GM18505 (cell line): Measurements from ENCODE around the gene HMCN1.

Experiments used
- ATAC-seq: cut with Tn5 transposase; IDR thresholded peaks from one replicate; pipeline ENCODE4 v1.9.1; 2021; ENCODE audit not compliant: unreplicated experiment
- POLR2A ChIP-seq: IDR thresholded peaks from 4 replicates; pipeline ENCODE4 v1.6.1; 2011; ENCODE audit warnings: borderline replicate concordance; ENCODE audit not compliant: insufficient read depth, insufficient read length; ENCODE audit errors: extremely low read depth

The HMCN1 gene

DNA sequence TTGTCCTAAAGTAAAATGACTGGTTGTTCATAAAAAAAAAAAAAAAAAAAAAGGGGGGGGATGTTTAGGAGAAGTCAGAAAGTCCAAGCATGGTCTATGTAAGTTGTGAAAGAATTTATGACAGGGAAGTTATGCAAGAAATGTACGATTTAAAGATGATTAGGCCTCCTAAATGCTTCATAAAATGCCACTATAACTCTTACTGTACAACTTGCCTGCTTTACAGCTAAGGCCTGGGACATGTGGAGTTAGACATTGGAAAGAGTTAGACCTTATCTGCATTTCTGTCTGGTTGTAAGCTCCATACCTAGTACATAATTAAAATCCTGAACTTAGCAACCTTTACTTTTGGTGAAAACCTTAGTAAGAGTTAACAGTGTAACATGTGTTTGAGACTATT is 490.9 kb downstream of the HMCN1 start:
- no peak for TF ChIP-seq POLR2A
- ATAC-seq: no peak

DNA sequence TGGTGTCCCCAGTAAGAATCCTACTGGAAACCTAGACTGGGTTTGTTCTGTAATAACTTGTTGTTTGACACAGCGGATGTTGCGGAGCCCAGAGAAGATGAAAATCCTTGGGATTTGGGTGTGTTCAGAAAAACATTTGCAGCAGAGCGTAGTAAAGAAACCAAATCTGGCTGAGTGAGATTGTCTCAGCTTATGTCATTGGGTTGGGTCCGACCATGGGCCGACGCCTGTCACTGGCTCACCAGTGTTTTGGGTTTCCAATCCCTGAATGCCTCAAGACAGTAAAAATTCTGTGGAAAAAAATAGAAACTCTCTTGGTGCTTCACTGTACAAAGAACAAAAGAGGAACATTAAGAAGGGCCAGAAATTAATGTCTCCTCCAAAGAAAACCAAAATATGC is 494.6 kb downstream of the HMCN1 start:
- no peak for TF ChIP-seq POLR2A
- ATAC-seq: no peak

DNA sequence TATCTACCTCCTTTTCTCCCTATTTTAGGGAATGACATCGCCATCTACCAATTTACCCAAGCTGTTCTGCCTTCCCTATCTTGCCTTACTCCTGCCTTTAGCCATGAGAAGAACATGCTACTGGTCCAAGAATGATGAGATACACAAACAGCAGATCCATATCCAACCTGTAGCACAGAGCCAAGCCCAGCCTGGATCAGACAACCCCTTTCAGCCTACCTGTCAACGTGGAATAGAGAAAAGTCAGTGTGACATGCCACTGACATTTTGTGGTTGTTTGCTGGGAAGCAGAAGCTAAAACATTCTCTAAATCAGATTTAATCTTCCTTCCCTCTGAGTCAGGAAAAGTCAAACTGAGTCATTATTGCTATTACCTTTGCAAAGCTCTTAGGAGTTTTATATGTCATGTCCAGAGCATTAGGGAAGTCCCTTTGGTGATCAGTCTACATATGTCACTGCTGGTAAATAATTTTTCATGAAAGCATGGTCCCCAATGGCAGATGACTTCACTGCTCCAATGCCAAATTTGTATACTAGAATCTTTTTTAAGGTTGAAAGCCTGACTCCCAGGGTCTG is 497.8 kb downstream of the HMCN1 start:
- ATAC-seq: no peak
- no peak for TF ChIP-seq POLR2A

DNA sequence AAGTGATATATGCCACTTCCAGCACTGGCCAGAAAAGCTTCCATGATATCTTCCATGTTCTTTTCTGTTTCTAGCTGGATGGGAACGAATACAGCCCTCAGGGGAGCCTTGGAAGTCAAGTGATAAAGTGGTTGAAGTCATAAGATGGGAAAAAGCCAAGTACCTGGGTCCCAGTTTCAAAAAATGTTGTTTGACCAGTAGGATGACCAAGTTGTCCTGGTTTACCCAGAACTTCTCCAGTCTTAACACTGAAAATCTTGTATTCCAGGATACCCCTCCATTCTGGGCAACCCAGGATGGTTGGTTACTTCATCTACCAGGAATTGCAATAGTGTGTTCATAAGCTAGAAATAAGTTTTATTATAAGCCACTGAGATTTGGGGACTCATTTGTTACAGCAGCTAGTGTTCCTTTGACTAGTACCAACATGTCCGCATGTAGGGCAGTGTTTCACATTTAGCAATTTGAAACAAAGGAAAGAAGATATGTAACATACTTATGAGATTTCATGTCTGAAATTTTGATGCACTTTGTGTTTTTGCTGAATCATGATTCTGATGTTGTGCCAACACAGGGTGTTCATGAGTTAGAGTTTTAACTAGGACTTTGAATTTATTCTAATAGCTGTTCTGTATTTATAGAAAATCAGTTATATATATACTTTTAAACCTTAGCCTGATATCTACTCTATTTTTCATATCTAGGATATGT is 500.9 kb downstream of the HMCN1 start:
- no peak for TF ChIP-seq POLR2A

DNA sequence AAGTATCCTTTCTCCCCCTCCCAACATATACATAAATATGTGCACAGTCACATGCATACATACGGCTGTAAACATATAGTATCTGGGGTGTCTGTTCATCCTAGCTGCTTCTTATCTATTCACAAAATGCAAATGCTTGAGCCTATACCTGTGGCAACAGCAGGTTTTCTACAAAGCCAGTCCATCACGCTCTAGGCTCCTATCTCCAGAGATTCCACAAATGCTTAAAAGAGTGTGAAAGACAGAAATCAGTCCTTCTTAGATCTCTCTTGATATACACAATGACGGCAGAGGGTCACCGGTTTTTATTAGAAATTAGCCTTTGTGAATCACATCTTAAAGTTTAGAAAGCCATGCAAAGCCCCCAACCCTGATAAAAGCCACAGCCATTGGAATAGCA is 501.5 kb downstream of the HMCN1 start:
- no peak for TF ChIP-seq POLR2A
- no peak for ATAC-seq

More for the DNA sequence above, 500.9 kb downstream of the HMCN1 start:
- no peak for ATAC-seq

DNA sequence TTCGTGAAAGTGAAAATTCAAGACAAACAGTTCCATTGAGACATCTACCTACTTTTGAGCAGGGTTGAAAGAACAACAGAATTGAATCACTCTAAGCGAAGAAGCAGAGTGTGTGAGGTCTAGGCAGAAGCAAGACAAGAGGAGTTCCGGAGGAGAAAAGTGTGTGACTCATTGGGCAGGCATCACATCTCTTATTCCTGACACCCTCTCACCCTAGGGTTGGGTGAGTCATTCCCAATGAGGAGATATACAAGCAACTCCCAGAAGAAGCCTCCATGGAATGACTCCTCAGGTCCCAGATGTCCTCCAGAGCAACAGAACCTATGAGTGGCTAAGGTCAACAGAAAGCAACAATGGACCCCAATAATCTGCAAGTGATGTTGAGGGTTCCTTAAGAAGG is 502.7 kb downstream of the HMCN1 start:
- no peak for ATAC-seq
- no peak for TF ChIP-seq POLR2A

DNA sequence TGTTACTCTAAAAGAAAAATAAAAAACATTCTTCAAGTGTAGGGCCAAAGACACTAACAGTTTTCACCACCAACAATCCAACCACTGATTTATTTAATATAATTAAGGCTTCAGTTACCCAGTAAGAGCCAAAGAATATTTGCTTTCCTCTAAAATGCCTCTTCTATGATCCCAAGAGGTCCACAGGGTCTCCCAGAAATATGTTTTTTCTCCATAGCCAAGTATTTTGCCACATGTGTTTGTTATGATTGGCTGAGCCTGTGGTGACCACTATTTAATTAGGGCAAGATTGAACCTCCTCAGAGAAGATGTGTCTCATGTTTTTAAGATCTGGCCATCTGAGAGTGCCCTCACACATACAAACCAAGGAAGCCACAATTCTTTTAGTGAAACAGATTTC is 505.0 kb downstream of the HMCN1 start:
- TF ChIP-seq POLR2A: no peak
- no peak for ATAC-seq

DNA sequence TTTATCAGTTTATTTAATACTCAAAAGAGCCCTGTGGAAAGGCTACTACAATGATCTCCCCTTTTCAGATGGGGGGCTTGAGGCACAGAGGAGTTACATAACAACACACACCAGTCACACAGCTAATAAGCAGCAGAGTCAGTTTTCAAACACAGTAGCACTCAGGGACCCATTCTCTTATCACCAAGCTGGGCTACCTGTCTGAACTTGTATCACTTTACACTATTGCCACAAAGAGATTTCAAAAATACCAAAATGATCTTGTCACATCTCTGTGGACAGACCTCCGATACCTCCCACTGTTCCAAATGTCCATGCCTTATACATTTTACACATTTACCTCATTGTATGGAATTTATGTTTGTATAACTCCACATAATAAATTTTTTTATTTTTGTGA is 506.2 kb downstream of the HMCN1 start:
- no peak for ATAC-seq

More for the DNA sequence above, 506.2 kb downstream of the HMCN1 start:
- TF ChIP-seq POLR2A: no peak
